Measurements from ENCODE around the gene GTF2H3.

GTF2H3 gene

DNA sequence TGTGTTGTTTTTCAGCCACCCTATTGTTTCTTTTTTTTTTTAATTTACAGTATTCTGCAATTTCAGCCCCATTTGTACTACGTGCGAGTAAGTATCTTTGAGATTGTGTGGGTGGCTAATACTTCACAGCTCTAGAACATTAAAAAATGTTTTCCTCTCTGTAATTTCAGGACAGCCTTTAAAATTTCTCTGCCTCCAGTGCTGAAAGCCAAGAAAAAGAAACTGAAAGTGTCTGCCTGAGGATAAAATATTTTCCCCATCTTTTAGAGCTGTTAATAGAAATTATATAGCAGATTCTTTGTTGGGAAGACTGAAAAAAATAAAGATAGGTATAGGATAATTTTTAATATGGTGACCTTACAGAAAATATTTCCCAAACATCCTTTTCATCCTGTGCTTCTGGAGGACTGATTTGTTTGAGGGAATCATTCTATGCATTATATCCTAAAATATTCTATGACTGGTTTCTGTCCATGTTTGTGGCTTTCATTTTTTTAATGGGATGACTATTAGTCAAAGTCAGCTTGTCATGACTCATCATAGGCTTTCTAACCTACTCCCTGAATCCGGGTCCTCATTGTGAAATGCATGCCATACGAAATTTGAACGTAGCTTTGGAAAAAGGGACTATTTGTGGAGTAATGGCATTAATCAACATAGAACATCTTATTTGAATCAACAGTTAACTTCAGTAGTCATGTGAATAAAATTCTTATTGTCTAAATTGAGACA lies 26.5 kb downstream of the GTF2H3 start:
- Histone ChIP-seq H3K4me3 (ENCODE audit: low read depth, low read length) (no peak overlapping the region), H3K27ac (peak overlapping the region; percentile 63), H3K27me3 (replicated peaks) (no peaks in the 10 kb centered on the region), H3K36me3 (replicated peaks) (peaks cover 5% of the 10 kb centered on the region)
- in situ Hi-C loops (cut with HindIII; ENCODE audit: low pct_ligation_motif_present, low sequenced_read_pairs): no loop called here
- TF ChIP-seq, protein P1, sequence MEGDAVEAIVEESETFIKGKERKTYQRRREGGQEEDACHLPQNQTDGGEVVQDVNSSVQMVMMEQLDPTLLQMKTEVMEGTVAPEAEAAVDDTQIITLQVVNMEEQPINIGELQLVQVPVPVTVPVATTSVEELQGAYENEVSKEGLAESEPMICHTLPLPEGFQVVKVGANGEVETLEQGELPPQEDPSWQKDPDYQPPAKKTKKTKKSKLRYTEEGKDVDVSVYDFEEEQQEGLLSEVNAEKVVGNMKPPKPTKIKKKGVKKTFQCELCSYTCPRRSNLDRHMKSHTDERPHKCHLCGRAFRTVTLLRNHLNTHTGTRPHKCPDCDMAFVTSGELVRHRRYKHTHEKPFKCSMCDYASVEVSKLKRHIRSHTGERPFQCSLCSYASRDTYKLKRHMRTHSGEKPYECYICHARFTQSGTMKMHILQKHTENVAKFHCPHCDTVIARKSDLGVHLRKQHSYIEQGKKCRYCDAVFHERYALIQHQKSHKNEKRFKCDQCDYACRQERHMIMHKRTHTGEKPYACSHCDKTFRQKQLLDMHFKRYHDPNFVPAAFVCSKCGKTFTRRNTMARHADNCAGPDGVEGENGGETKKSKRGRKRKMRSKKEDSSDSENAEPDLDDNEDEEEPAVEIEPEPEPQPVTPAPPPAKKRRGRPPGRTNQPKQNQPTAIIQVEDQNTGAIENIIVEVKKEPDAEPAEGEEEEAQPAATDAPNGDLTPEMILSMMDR (IDR thresholded peaks at IDR 0.05; ENCODE audit: low read depth, low read length, missing control alignments): no peak
- DNase-seq: peak; percentile 57

- DNase-seq: no peak
- H3K36me3 ChIP-seq (replicated peaks): peaks cover under 1% of the 10 kb centered on the region
- H3K4me3 ChIP-seq (ENCODE audit: low read depth, low read length): no peak overlapping the region
- in situ Hi-C loops (cut with HindIII; ENCODE audit: low pct_ligation_motif_present, low sequenced_read_pairs): no loop called here
- TF ChIP-seq, protein P1 (IDR thresholded peaks at IDR 0.05; ENCODE audit: low read depth, low read length, missing control alignments): no peak
- no peak overlapping the region for H3K27ac ChIP-seq
- H3K27me3 ChIP-seq (replicated peaks): no peaks in the 10 kb centered on the region
Measured at GRCh38 chr12:123667771-123668170, 34.1 kb downstream of the GTF2H3 start.

DNA sequence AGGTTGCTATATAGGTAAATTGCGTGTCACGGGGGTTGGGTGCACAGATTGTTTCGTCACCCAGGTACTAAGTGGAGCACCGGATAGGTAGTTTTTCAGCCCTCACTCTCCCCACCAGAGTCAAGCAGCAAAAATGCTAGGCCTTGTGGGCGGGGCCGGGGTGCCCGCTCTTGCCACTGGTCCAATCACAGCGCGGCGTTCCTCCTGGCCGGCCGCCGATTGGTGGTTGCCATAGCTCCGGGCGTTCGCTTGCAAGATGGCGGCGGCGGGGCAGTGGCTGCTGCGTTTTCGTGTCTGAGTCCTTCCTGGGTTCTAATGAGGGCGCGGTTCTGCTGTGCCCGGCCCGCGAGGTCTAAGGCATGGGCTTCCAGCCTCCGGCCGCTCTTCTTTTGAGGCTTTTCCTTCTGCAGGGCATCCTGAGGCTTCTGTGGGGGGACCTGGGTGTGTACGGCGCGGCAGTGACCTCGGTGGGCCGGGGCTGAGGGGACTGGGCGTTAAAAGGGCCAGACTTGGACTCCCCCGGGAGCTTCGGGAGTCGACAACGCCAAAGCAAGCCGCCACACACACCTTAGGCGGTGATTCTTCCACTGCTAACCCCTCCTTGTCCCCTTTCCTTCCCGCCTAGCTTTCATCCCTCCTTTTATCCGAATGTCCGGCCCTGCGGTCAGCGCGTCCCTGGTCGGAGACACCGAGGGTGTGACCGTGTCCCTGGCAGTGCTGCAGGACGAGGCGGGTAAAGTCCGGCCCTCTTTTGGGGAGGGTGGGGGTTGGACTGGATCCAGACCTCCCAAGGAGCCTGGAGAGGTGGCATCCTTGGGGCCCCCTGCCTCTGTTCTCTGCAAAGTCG lies 37.5 kb downstream of the GTF2H3 start, which contains the start of gene TCTN2:
TSS of gene TCTN2 (plus strand) at position 232 of the 847 bp plus-strand sequence. CDS start at position 360, 128 bp downstream.
- TF ChIP-seq, protein P1 (IDR thresholded peaks at IDR 0.05; ENCODE audit: low read depth, low read length, missing control alignments): no peak
- peak; percentile 92 for DNase-seq
- no peaks in the 10 kb centered on the region for H3K27me3 ChIP-seq (replicated peaks)
- H3K4me3 ChIP-seq (ENCODE audit: low read depth, low read length): peak within 1 kb of the TSS; percentile 86
- in situ Hi-C loops (cut with HindIII; ENCODE audit: low pct_ligation_motif_present, low sequenced_read_pairs): no loop called here
- H3K36me3 ChIP-seq (replicated peaks): no peaks in the 10 kb centered on the region
- H3K27ac ChIP-seq: no peak within 1 kb of the TSS

GRCh38 chr12:123671876-123672275 lies 38.2 kb downstream of the GTF2H3 start:
- Histone ChIP-seq H3K36me3 (replicated peaks) (no peaks in the 10 kb centered on the region), H3K4me3 (ENCODE audit: low read depth, low read length) (peak overlapping the region; percentile 86), H3K27me3 (replicated peaks) (no peaks in the 10 kb centered on the region), H3K27ac (no peak overlapping the region)
- TF ChIP-seq, protein P1 (IDR thresholded peaks at IDR 0.05; ENCODE audit: low read depth, low read length, missing control alignments): no peak
- in situ Hi-C loops (cut with HindIII; ENCODE audit: low pct_ligation_motif_present, low sequenced_read_pairs): no loop called here
- DNase-seq: no peak

GRCh38 chr12:123675436-123675835 lies 41.8 kb downstream of the GTF2H3 start:
- H3K36me3 ChIP-seq (replicated peaks): peaks cover 3% of the 10 kb centered on the region
- TF ChIP-seq, protein P1 (IDR thresholded peaks at IDR 0.05; ENCODE audit: low read depth, low read length, missing control alignments): no peak
- no peak overlapping the region for H3K4me3 ChIP-seq (ENCODE audit: low read depth, low read length)
- no peak overlapping the region for H3K27ac ChIP-seq
- DNase-seq: no peak
- no peaks in the 10 kb centered on the region for H3K27me3 ChIP-seq (replicated peaks)
- in situ Hi-C loops (cut with HindIII; ENCODE audit: low pct_ligation_motif_present, low sequenced_read_pairs): no loop called here
